PC-3 (cell line): ENCODE measurements around the gene SLCO1C1. TPM values are rescaled to one million over a fixed set of nuclear protein-coding genes. Genes with fewer than 3 reads are reported as not detected.

Experiments
- ATAC-seq: fragments of 200-7000 bp; cut with Tn5 transposase; 2 replicates; pipeline ENCODE4 v1.9.1; 2020; ENCODE audit warnings: mild to moderate bottlenecking, moderate library complexity
- BruUV-seq: library from RNA; stranded (reverse); fragments of 400-500 nt; replicated peaks from 2 replicates; lab custom pipeline; 2021; lab: Mats Ljungman, UMichigan
- CTCF ChIA-PET: fragments of 300-600 bp; sonication (Branson Sonifier 250); formaldehyde crosslinking; loops from one replicate; lab custom pipeline; 2022; ENCODE audit warnings: antibody characterized with exemption; lab: Charles Lee
- POLR2A ChIA-PET: fragments of 300-600 bp; sonication (Branson Sonifier 250); formaldehyde crosslinking; loops from one replicate; lab custom pipeline; 2022; ENCODE audit warnings: antibody characterized with exemption; ENCODE audit not compliant: unreplicated experiment; lab: Charles Lee
- DNase-seq: peaks from one replicate; pipeline ENCODE4 v3.0.0-alpha.2; 2015
- H2AFZ ChIP-seq: fragments of 300-600 bp; sonication (generic); 2 replicates; pipeline ENCODE4 v1.6.0; 2016; ENCODE audit warnings: antibody characterized with exemption, low read length
- H3F3A ChIP-seq: fragments of 300-600 bp; sonication (generic); one replicate; pipeline ENCODE4 v1.6.0; 2017; ENCODE audit warnings: antibody characterized with exemption, low read length, control low read depth, mild to moderate bottlenecking; ENCODE audit not compliant: unreplicated experiment
- H3K27ac ChIP-seq: fragments of 300-600 bp; sonication (generic); 2 replicates; pipeline ENCODE4 v1.5.1; 2016; ENCODE audit warnings: mild to moderate bottlenecking, low read length
- H3K27me3 ChIP-seq: fragments of 300-600 bp; sonication (generic); 2 replicates; pipeline ENCODE4 v1.6.1; 2016; ENCODE audit warnings: low read length, mixed read lengths
- H3K36me3 ChIP-seq: fragments of 300-600 bp; sonication (generic); 2 replicates; pipeline ENCODE4 v1.6.1; 2016; ENCODE audit warnings: low read depth, mixed run types, low read length, mixed read lengths
- H3K4me1 ChIP-seq: fragments of 300-600 bp; sonication (generic); 2 replicates; pipeline ENCODE4 v1.5.1; 2016; ENCODE audit warnings: low read length; ENCODE audit not compliant: insufficient read depth
- H3K4me2 ChIP-seq: fragments of 300-600 bp; sonication (generic); 2 replicates; pipeline ENCODE4 v1.6.0; 2016; ENCODE audit warnings: low read length
- H3K4me3 ChIP-seq: fragments of 300-600 bp; sonication (generic); 2 replicates; pipeline ENCODE4 v1.5.1; 2016; ENCODE audit warnings: mild to moderate bottlenecking, low read length, mixed read lengths
- H3K79me2 ChIP-seq: fragments of 300-600 bp; sonication (generic); 2 replicates; pipeline ENCODE4 v1.6.1; 2017; ENCODE audit warnings: low read length, mixed read lengths
- H3K9ac ChIP-seq: fragments of 300-600 bp; sonication (generic); 2 replicates; pipeline ENCODE4 v1.6.0; 2016; ENCODE audit warnings: mild to moderate bottlenecking, low read length
- H3K9me2 ChIP-seq: fragments of 300-600 bp; sonication (generic); replicated peaks from 2 replicates; pipeline ENCODE4 v1.6.1; 2016; ENCODE audit warnings: mixed run types, low read length, mixed read lengths
- H3K9me3 ChIP-seq: fragments of 300-600 bp; sonication (generic); 2 replicates; pipeline ENCODE4 v1.6.1; 2016; ENCODE audit warnings: low read length, mixed read lengths
- H4K20me1 ChIP-seq: fragments of 300-600 bp; sonication (generic); 2 replicates; pipeline ENCODE4 v1.6.1; 2016; ENCODE audit warnings: low read length, mixed read lengths
- CTCF ChIP-seq: fragments of 300-600 bp; sonication (generic); conservative IDR thresholded peaks from 2 replicates; pipeline ENCODE4 v1.5.1; 2017; ENCODE audit warnings: antibody characterized with exemption, low read depth, mild to moderate bottlenecking, low read length
- EZH2 ChIP-seq: fragments of 300-600 bp; sonication (generic); IDR thresholded peaks from one replicate; pipeline ENCODE4 v1.6.1; 2017; ENCODE audit warnings: antibody characterized with exemption, mild to moderate bottlenecking, low read length; ENCODE audit not compliant: unreplicated experiment
- EZH2phosphoT487 ChIP-seq: fragments of 300-600 bp; sonication (generic); IDR thresholded peaks from 2 replicates; pipeline ENCODE4 v1.6.1; 2018; ENCODE audit warnings: mild to moderate bottlenecking, antibody characterized with exemption, low read length, borderline replicate concordance
- intact Hi-C: fragments of 100-400 bp; cut with micrococcal nuclease; formaldehyde crosslinking; loops from 2 replicates; pipeline ENCODE4 v1.9.0; 2023
- total RNA-seq: library from RNA; depleted of rRNA; stranded (reverse); fragments of >200 nt; gene quantifications from 2 replicates; pipeline ENCODE4 v1.2.3, GENCODE V29; 2014; rRNA removed

The SLCO1C1 gene
- total RNA-seq, 1 experiment from 2014 or later = not detected

GRCh38 chr12:20801035-20801434 is 105.9 kb downstream of the SLCO1C1 start:
- TF ChIP-seq EZH2phosphoT487 (no peak), EZH2 (no peak), CTCF (no peak)
- no TSS peak for BruUV-seq
- H3F3A ChIP-seq = no peaks in the 10 kb centered on the region
- no peaks in the 10 kb centered on the region for H3K9me2 ChIP-seq
- no peaks in the 10 kb centered on the region for H3K9me3 ChIP-seq
- no peak overlapping the region for H3K4me2 ChIP-seq
- H2AFZ ChIP-seq = no peak overlapping the region
- H3K27ac ChIP-seq = no peak overlapping the region
- H3K27me3 ChIP-seq = no peaks in the 10 kb centered on the region
- intact Hi-C loops = no loop called here
- no peaks in the 10 kb centered on the region for H3K4me1 ChIP-seq
- no peaks in the 10 kb centered on the region for H3K79me2 ChIP-seq
- ATAC-seq (no peak), DNase-seq (no peak)
- CTCF ChIA-PET = no interaction called here
- H3K36me3 ChIP-seq = peaks cover 14% of the 10 kb centered on the region; the same call in 1 of the 2 replicates
- no peak overlapping the region for H3K4me3 ChIP-seq
- POLR2A ChIA-PET = no interaction called here
- no peak overlapping the region for H3K9ac ChIP-seq
- no peaks in the 10 kb centered on the region for H4K20me1 ChIP-seq

Other genes with a start within 250 kb of the SLCO1C1 start
- 13.2 and 14.2 TPM in 2 replicates for gene SLCO1B3, start 115.4 kb downstream of the SLCO1C1 start, total RNA-seq